Heart left ventricle (tissue), 13 donors: ENCODE data around the gene RFX1.

Experiments
- CTCF ChIP-seq, 12 donors: fragments of 200-600 bp; sonication (generic) in 4 of 12; IDR thresholded peaks; one replicate each; pipeline versions ENCODE4 v1.5.0 to v1.8.0; 2018 to 2022; ENCODE audit warnings: antibody characterized with exemption in 12 of 12, mild to moderate bottlenecking in 5 of 12
- POLR2A ChIP-seq, 2 donors: fragments of 450-650 bp; IDR thresholded peaks; one replicate each; pipeline ENCODE4 v1.6.1; 2017; ENCODE audit warnings: antibody characterized with exemption in 2 of 2, mild to moderate bottlenecking in 2 of 2, moderate library complexity in 2 of 2
- donor health status: ischemic (EF 13 %, LVEDD 7.1; RV severe dilation, severe dysfunction).
- donor health status: DM: no; HTN: yes; CAD: no.
- donor health status: DM: no; HTN: no; CAD: no.
- donor health status: ischemic (EF 25% LVEDD 6.9; RV normal size, moderate dysfunction).
- donor health status: ischemic (EF 25% LVEDD 5.7; RV mildly dilated, moderate dysfunction).
- donor health status: ischemic (EF 35%, LVEDD 5.7; RV mildly dilated, moderate dysfunction).
- donor health status: nonischemic (EF 11% LVEDD 7.7; RV severe dilation, severe dysfunction).
- donor health status: DM: yes; HTN: yes; CAD: no.
- donor health status: PGD.
- donor health status: ischemic (EF 29% LVEDD 5.4; RV normal size, mild dysfunction).
- donor health status: nonischemic (EF 23%, LVEDD 6.1; RV moderate dilation, normal function).

GRCh38 chr19:13974073-13974472 is 32.0 kb downstream of the RFX1 start:
- no peak for TF ChIP-seq CTCF (IDR thresholded peaks at IDR 0.05)
- no peak for TF ChIP-seq POLR2A (IDR thresholded peaks at IDR 0.05)
